HCT116 (cell line): ENCODE measurements around the gene ZNF749. TPM values are rescaled to one million over a fixed set of nuclear protein-coding genes. Genes with fewer than 3 reads are reported as not detected.

Source experiments
- ATAC-seq: fragments of 200-7000 bp; cut with Tn5 transposase; 2 replicates; pipeline ENCODE4 v1.9.1; 2020; ENCODE audit warnings: mild to moderate bottlenecking, moderate library complexity
- BruUV-seq: library from RNA; stranded (reverse); fragments of 400-500 nt; replicated peaks from 2 replicates; lab custom pipeline; 2021; lab: Mats Ljungman, UMichigan
- CTCF ChIA-PET: fragments of 300-600 bp; sonication (Branson Sonifier 250); formaldehyde crosslinking; loops from one replicate; lab custom pipeline; 2021; ENCODE audit warnings: antibody characterized with exemption; lab: Charles Lee
- POLR2A ChIA-PET: fragments of 300-600, 350-600 bp; sonication (Branson Sonifier 250); formaldehyde crosslinking; loops from one replicate; lab custom pipeline; 2021; ENCODE audit warnings: antibody characterized with exemption; lab: Charles Lee
- RAD21 ChIA-PET, 2 experiments: fragments of 300-600 bp; sonication (Branson Sonifier 250); formaldehyde crosslinking; loops; one replicate each; lab custom pipeline; 2023; ENCODE audit warnings: low total read pairs in 2 of 2; ENCODE audit not compliant: uncharacterized antibody in 2 of 2, unreplicated experiment in 2 of 2, low non-redundant PET in 1 of 2; lab: Charles Lee
- DNase-seq: peaks from one replicate; pipeline ENCODE4 v3.0.0-alpha.2; 2010; ENCODE audit warnings: low read depth, low spot score
- H2AFZ ChIP-seq: fragments of 200-600 bp; shearing (Covaris generic), sonication (generic); 2 replicates; pipeline ENCODE4 v1.6.1; 2017; ENCODE audit warnings: low read depth, mixed run types, mixed read lengths, antibody characterized with exemption, low read length; ENCODE audit not compliant: poor library complexity, severe bottlenecking
- H3K27ac ChIP-seq: 2 replicates; pipeline ENCODE4 v1.5.1; 2012; ENCODE audit warnings: low read depth, low read length
- H3K27me3 ChIP-seq: fragments of 200-600 bp; sonication (generic); 2 replicates; pipeline ENCODE4 v1.6.1; 2016; ENCODE audit warnings: mixed run types, low read length, mixed read lengths; ENCODE audit not compliant: insufficient read depth
- H3K36me3 ChIP-seq, 2 experiments: fragments of 200-500 bp in 1 of 2; fragments of 200-600 bp in 1 of 2; sonication (Bioruptor generic) in 1 of 2; sonication (generic) in 1 of 2; 2 replicates each; pipeline versions ENCODE4 v1.5.1 to v1.6.1; 2014 to 2016; ENCODE audit warnings: low read length in 2 of 2, inconsistent platforms in 1 of 2, mixed read lengths in 1 of 2, mixed run types in 1 of 2; ENCODE audit not compliant: insufficient read depth in 2 of 2, control insufficient read depth in 1 of 2
- H3K4me1 ChIP-seq, 2 experiments: fragments of 200-600 bp in 1 of 2; sonication (generic) in 1 of 2; 2 replicates each; pipeline versions ENCODE4 v1.5.1 to v1.6.1; 2012 to 2017; ENCODE audit warnings: low read length in 2 of 2, inconsistent platforms in 1 of 2, mild to moderate bottlenecking in 1 of 2, mixed read lengths in 1 of 2, mixed run types in 1 of 2, moderate library complexity in 1 of 2; ENCODE audit not compliant: insufficient read depth in 2 of 2, control insufficient read depth in 1 of 2
- H3K4me2 ChIP-seq: fragments of 200-600 bp; sonication (generic); 2 replicates; pipeline ENCODE4 v1.6.1; 2017; ENCODE audit warnings: mixed run types, low read length, mixed read lengths
- H3K4me3 ChIP-seq, 2 experiments: fragments of 200-600 bp in 1 of 2; sonication (generic) in 1 of 2; replicated peaks in 1 of 2; 2 replicates each; pipeline ENCODE4 v1.5.1; 2011 to 2016; ENCODE audit warnings: low read length in 2 of 2, control low read depth in 1 of 2, low read depth in 1 of 2, mild to moderate bottlenecking in 1 of 2, mixed read lengths in 1 of 2, mixed run types in 1 of 2
- H3K79me2 ChIP-seq: fragments of 200-600 bp; sonication (generic); 2 replicates; pipeline ENCODE4 v1.6.1; 2017; ENCODE audit warnings: mild to moderate bottlenecking, mixed run types, low read length, moderate library complexity, mixed read lengths; ENCODE audit not compliant: insufficient read depth
- H3K9ac ChIP-seq: fragments of 200-600 bp; sonication (generic); 2 replicates; pipeline ENCODE4 v1.6.1; 2016; ENCODE audit warnings: low read length, mixed read lengths
- H3K9me2 ChIP-seq: fragments of 200-600 bp; sonication (generic), shearing (Covaris generic); 2 replicates; pipeline ENCODE4 v1.6.1; 2017; ENCODE audit warnings: mixed run types, mild to moderate bottlenecking, moderate library complexity; ENCODE audit not compliant: insufficient read depth
- H3K9me3 ChIP-seq, 2 experiments: fragments of 200-500 bp in 1 of 2; fragments of 200-600 bp in 1 of 2; sonication (Bioruptor generic) in 1 of 2; sonication (generic) in 1 of 2; 2 replicates each; pipeline ENCODE4 v1.6.1; 2014 to 2017; ENCODE audit warnings: low read length in 2 of 2, mixed read lengths in 2 of 2, inconsistent platforms in 1 of 2, low read depth in 1 of 2, mild to moderate bottlenecking in 1 of 2, mixed run types in 1 of 2, moderate library complexity in 1 of 2; ENCODE audit not compliant: control insufficient read depth in 1 of 2, insufficient read depth in 1 of 2
- H4K20me1 ChIP-seq: fragments of 200-600 bp; sonication (generic), shearing (Covaris generic); 2 replicates; pipeline ENCODE4 v1.6.1; 2017; ENCODE audit warnings: mixed run types, mild to moderate bottlenecking, moderate library complexity; ENCODE audit not compliant: insufficient read depth
- CBX3 ChIP-seq: IDR thresholded peaks from 2 replicates; pipeline ENCODE4 v1.6.1; 2012; ENCODE audit warnings: low read depth
- JUND ChIP-seq: IDR thresholded peaks from 2 replicates; pipeline ENCODE4 v1.6.1; 2012
- POLR2AphosphoS5 ChIP-seq: IDR thresholded peaks from 2 replicates; pipeline ENCODE4 v1.6.1; 2011; ENCODE audit warnings: mild to moderate bottlenecking, low read depth, low read length, moderate library complexity
- SP1 ChIP-seq: IDR thresholded peaks from 2 replicates; pipeline ENCODE4 v1.6.1; 2012; ENCODE audit warnings: low read depth
- YY1 ChIP-seq: IDR thresholded peaks from 2 replicates; pipeline ENCODE4 v1.6.1; 2011; ENCODE audit warnings: low read length, low read depth, moderate library complexity, mild to moderate bottlenecking; ENCODE audit not compliant: insufficient replicate concordance; ENCODE audit errors: extremely low read depth
- intact Hi-C: fragments of 100-400 bp; cut with micrococcal nuclease; formaldehyde crosslinking; loops from 2 replicates; pipeline ENCODE4 v1.10.0; 2022
- total RNA-seq: library from RNA; stranded (reverse); gene quantifications from one replicate; pipeline ENCODE4 v1.2.1, GENCODE V29; 2021; ENCODE audit not compliant: unreplicated experiment
- TF ChIP-seq, protein P1 (sequence below): IDR thresholded peaks from 2 replicates; pipeline ENCODE4 v1.6.1; 2011; ENCODE audit warnings: mild to moderate bottlenecking, low read length, moderate library complexity; ENCODE audit not compliant: insufficient replicate concordance; ENCODE audit errors: extremely low read depth
- TF ChIP-seq, protein P2 (sequence below), 3 experiments: fragments of 200-600 bp in 1 of 3; sonication (generic) in 1 of 3; IDR thresholded peaks in 2 of 3; conservative IDR thresholded peaks in 1 of 3; 2 replicates each; pipeline ENCODE4 v1.5.1; 2012 to 2017; ENCODE audit warnings: low read depth in 2 of 3, low read length in 2 of 3, antibody characterized with exemption in 1 of 3, borderline replicate concordance in 1 of 3, control low read depth in 1 of 3, mild to moderate bottlenecking in 1 of 3, mixed read lengths in 1 of 3, mixed run types in 1 of 3, moderate library complexity in 1 of 3; ENCODE audit not compliant: insufficient read depth in 1 of 3

The ZNF749 gene
- total RNA-seq, 1 experiment from 2014 or later = 18.0 TPM

DNA sequence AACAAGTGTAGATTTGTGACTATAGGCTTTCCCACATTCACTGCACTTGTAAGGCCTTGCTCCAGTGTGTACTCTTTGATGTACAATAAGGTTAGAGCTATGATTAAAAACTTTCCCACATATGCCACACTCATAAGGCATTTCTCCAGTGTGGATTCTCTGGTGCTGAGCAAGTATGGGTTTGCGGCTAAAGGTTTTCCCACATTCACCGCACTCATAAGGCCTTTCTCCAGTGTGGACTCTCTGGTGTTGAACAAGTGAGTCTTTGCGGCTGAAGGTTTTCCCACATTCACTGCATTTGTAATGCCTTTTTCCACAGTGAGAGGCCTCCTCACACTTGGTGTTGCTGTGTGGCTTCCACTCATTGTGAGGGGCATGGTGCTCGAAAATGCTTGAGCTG lies 38.5 kb downstream of the ZNF749 start:
- no TSS peak for BruUV-seq
- intact Hi-C loops = no loop called here
- no peak overlapping the region for H3K4me2 ChIP-seq
- H3K9me2 ChIP-seq = no peaks in the 10 kb centered on the region
- H2AFZ ChIP-seq = no peak overlapping the region
- ChIA-PET RAD21 (no interaction called here), POLR2A (no interaction called here), CTCF (no interaction called here)
- no peaks in the 10 kb centered on the region for H3K27me3 ChIP-seq
- H3K4me3 ChIP-seq = no peak overlapping the region
- H3K27ac ChIP-seq = no peak overlapping the region
- TF ChIP-seq JUND (no peak), POLR2AphosphoS5 (no peak), YY1 (no peak)
- TF ChIP-seq, protein P1, sequence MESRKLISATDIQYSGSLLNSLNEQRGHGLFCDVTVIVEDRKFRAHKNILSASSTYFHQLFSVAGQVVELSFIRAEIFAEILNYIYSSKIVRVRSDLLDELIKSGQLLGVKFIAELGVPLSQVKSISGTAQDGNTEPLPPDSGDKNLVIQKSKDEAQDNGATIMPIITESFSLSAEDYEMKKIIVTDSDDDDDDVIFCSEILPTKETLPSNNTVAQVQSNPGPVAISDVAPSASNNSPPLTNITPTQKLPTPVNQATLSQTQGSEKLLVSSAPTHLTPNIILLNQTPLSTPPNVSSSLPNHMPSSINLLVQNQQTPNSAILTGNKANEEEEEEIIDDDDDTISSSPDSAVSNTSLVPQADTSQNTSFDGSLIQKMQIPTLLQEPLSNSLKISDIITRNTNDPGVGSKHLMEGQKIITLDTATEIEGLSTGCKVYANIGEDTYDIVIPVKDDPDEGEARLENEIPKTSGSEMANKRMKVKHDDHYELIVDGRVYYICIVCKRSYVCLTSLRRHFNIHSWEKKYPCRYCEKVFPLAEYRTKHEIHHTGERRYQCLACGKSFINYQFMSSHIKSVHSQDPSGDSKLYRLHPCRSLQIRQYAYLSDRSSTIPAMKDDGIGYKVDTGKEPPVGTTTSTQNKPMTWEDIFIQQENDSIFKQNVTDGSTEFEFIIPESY = no peak
- ATAC-seq = no peak
- H3K4me1 ChIP-seq = no peaks in the 10 kb centered on the region
- H3K79me2 ChIP-seq = no peaks in the 10 kb centered on the region
- peaks cover 13 to 25% of the 10 kb centered on the region in 2 experiments; a peak in 3 of 4 replicates for H3K9me3 ChIP-seq
- DNase-seq = no peak
- H4K20me1 ChIP-seq = no peaks in the 10 kb centered on the region
- no peak overlapping the region for H3K9ac ChIP-seq
- no peaks in the 10 kb centered on the region for H3K36me3 ChIP-seq

DNA sequence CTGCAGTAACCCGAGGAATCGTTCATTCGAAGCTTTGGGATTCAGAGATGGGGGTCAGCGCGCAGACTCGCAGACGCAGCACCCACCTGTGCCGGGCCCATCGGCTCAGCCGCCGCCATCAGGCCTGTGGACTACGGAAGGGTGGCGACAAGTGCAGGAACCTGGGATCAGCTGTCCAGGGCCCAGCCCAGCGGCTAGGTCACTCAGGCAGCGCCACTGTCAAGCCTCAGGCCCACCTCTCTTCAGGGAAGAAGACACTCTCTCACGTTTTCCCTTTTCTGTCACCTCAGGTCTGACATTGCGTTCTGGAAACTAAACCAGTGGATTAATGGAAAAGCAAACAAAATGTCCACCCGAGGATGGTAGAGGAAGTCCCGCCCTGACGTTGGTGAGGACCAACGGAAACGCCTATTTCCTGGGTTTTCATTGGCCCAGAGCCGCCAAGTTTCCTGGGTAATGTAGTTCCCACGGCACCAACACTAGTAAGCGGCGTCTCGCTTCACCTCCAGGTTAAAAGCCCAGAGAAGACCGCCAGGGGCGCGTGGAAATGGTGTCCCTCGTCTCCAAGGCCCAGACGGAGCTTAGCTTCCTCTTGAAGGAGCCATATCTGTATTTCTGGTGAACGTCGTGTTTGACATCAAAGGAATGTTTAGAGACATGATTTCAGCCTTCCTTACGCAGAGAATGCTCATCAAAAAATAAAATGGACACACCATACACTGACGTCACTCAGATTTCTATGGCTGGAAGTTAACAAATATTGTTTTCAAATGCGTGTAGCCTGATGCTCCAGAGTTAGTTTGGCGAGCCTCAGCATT lies 42.3 kb downstream of the ZNF749 start, which contains the start of gene ZNF772:
Gene ZNF772 (minus strand): TSS at position 376 of the 818 bp plus-strand sequence. CDS start 257 bp downstream, at position 119.
- intact Hi-C loops = no loop called here
- ATAC-seq (peak; percentile 96), DNase-seq (peak; percentile 68)
- H2AFZ ChIP-seq = no peak within 1 kb of the TSS
- no peaks in the 10 kb centered on the region for H4K20me1 ChIP-seq
- peaks cover 5 to 22% of the 10 kb centered on the region in 2 experiments; a peak in 2 of 4 replicates for H3K9me3 ChIP-seq
- H3K27me3 ChIP-seq = no peaks in the 10 kb centered on the region
- no TSS peak for BruUV-seq
- no peak within 1 kb of the TSS for H3K27ac ChIP-seq
- H3K79me2 ChIP-seq = no peaks in the 10 kb centered on the region
- peak within 1 kb of the TSS; percentile 6 to 22; a peak in 3 of 4 replicates for H3K4me3 ChIP-seq
- no peaks in the 10 kb centered on the region for H3K9me2 ChIP-seq
- H3K36me3 ChIP-seq = no peaks in the 10 kb centered on the region
- CTCF ChIA-PET = no interaction called here
- peak within 1 kb of the TSS; percentile 43 for H3K4me2 ChIP-seq
- no peaks in the 10 kb centered on the region for H3K4me1 ChIP-seq
- TF ChIP-seq SP1 (peak; percentile 36; the same call in 1 of the 2 replicates), CBX3 (0 out of 2 replicates have a peak, but pooled peaks have one; percentile 23)
- TF ChIP-seq, protein P2, sequence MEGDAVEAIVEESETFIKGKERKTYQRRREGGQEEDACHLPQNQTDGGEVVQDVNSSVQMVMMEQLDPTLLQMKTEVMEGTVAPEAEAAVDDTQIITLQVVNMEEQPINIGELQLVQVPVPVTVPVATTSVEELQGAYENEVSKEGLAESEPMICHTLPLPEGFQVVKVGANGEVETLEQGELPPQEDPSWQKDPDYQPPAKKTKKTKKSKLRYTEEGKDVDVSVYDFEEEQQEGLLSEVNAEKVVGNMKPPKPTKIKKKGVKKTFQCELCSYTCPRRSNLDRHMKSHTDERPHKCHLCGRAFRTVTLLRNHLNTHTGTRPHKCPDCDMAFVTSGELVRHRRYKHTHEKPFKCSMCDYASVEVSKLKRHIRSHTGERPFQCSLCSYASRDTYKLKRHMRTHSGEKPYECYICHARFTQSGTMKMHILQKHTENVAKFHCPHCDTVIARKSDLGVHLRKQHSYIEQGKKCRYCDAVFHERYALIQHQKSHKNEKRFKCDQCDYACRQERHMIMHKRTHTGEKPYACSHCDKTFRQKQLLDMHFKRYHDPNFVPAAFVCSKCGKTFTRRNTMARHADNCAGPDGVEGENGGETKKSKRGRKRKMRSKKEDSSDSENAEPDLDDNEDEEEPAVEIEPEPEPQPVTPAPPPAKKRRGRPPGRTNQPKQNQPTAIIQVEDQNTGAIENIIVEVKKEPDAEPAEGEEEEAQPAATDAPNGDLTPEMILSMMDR (IDR thresholded peaks at IDR 0.05 in 2 of 3, conservative IDR thresholded peaks at IDR 0.05 in 1 of 3; ENCODE audit: borderline replicate concordance in 1 of 3, insufficient read depth in 1 of 3, low read depth in 2 of 3, low read length in 2 of 3) = peak in 2 of 3 experiments; percentile 39 to 44; a peak in 4 of 6 replicates
- TF ChIP-seq, protein P1 = no peak
- TF ChIP-seq, all 23 proteins: peak for 3
- H3K9ac ChIP-seq = no peak within 1 kb of the TSS
- RAD21 ChIA-PET = no interaction called here
- POLR2A ChIA-PET = no interaction called here
